Mucosa of rectum (tissue), 2 donors: Measurements from ENCODE around the gene CLASRP.

Source experiments
- H3K27ac ChIP-seq, 2 donors: one replicate each; pipeline ENCODE4 v1.7.0; 2013; ENCODE audit warnings: inconsistent platforms in 2 of 2, low read depth in 2 of 2, low read length in 2 of 2
- H3K27me3 ChIP-seq, 2 donors: one replicate each; pipeline ENCODE4 v1.7.0; 2013; ENCODE audit warnings: low read length in 2 of 2; ENCODE audit not compliant: control insufficient read depth in 2 of 2, insufficient read depth in 2 of 2
- H3K36me3 ChIP-seq, 2 donors: one replicate each; pipeline ENCODE4 v1.7.0; 2013; ENCODE audit warnings: low read length in 2 of 2; ENCODE audit not compliant: control insufficient read depth in 2 of 2, insufficient read depth in 2 of 2
- H3K4me1 ChIP-seq, 2 donors: one replicate each; pipeline ENCODE4 v1.7.0; 2013; ENCODE audit warnings: low read length in 2 of 2, mild to moderate bottlenecking in 1 of 2; ENCODE audit not compliant: control insufficient read depth in 2 of 2, insufficient read depth in 2 of 2
- H3K4me3 ChIP-seq, 2 donors: one replicate each; pipeline ENCODE4 v1.7.0; 2013; ENCODE audit warnings: low read length in 2 of 2
- H3K9ac ChIP-seq, 2 donors: one replicate each; pipeline ENCODE4 v1.7.0; 2013; ENCODE audit warnings: low read length in 2 of 2, low read depth in 1 of 2, mild to moderate bottlenecking in 1 of 2
- H3K9me3 ChIP-seq, 2 donors: one replicate each; pipeline ENCODE4 v1.7.0; 2013; ENCODE audit warnings: low read length in 2 of 2; ENCODE audit not compliant: control insufficient read depth in 2 of 2
- donor health status: healthy.
- donor health status: Normal muscosa, but diverticular disease.

Gene CLASRP

DNA sequence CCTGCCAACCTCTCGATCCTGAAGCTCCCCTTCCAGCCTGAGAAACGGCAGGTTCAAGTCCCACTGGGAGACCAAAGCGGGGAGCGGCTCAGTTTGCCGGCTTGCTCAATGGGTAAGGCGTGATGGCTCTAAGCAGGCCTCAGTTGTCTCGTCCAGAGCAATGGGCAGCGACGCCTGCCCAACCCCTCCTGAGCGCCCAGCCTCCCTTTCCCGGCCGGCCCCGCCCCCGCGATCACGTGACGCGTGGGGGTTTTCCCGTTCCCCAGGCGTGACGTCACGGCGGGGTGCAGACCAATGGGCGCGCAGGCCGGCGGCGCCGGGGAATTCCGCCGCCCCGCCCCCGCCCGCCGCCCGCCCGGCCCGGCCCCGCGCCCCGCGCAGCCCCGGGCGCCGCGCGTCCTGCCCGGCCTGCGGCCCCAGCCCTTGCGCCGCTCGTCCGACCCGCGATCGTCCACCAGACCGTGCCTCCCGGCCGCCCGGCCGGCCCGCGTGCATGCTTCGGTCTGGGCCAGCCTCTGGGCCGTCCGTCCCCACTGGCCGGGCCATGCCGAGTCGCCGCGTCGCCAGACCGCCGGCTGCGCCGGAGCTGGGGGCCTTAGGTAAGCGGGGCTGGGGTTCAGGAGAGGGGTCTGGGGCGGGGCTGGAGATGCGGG, 37.6 kb upstream of the CLASRP start, which contains the start of gene RELB:
Gene RELB, plus strand, starts transcription at position 378 of the 653 bp plus-strand sequence. Its CDS starts 116 bp downstream, at position 494.
- Histone ChIP-seq H3K4me1 (peaks cover 8 to 13% of the 10 kb centered on the region in 2 donors), H3K27ac (peak within 1 kb of the TSS; percentile 98 to 99), H3K4me3 (peak within 1 kb of the TSS; percentile 79 to 82), H3K9me3 (no peaks in the 10 kb centered on the region), H3K36me3 (peaks cover 0 to 8% of the 10 kb centered on the region in 2 donors), H3K9ac (peak within 1 kb of the TSS; percentile 63 to 76), H3K27me3 (no peaks in the 10 kb centered on the region)

DNA sequence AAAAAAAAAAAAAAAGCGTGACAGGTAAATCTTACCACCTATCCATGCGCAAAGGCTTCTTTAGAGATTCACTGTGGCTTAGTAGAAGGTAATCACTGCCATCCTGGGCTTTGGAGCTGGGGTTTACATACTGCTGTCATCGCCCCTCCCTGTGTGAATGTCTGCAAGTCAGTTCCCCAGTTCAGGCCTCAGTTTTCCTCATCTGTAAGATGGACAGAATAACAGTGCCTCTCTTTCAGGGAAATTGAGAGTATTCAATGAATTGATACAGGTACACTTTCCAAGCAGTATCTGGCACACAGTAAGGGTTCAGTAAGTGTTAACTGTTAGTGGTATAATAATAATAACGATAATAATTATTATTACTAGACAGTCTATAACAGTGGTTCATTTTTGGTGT, 35.4 kb upstream of the CLASRP start:
- no peak overlapping the region for H3K4me3 ChIP-seq
- no peak overlapping the region for H3K27ac ChIP-seq
- peaks cover 19 to 28% of the 10 kb centered on the region in 2 donors for H3K4me1 ChIP-seq
- H3K36me3 ChIP-seq, result peaks cover 0 to 16% of the 10 kb centered on the region in 2 donors
- H3K9me3 ChIP-seq, result no peaks in the 10 kb centered on the region
- no peaks in the 10 kb centered on the region for H3K27me3 ChIP-seq
- no peak overlapping the region for H3K9ac ChIP-seq

GRCh38 chr19:45005787-45006186, 33.1 kb upstream of the CLASRP start:
- no peaks in the 10 kb centered on the region for H3K9me3 ChIP-seq
- no peaks in the 10 kb centered on the region for H3K27me3 ChIP-seq
- peak overlapping the region in 1 of 2 donors; percentile 37 for H3K4me3 ChIP-seq
- peaks cover 22 to 32% of the 10 kb centered on the region in 2 donors for H3K4me1 ChIP-seq
- H3K36me3 ChIP-seq, result peaks cover 0 to 17% of the 10 kb centered on the region in 2 donors
- H3K9ac ChIP-seq, result peak overlapping the region; percentile 36 to 70
- H3K27ac ChIP-seq, result peak overlapping the region; percentile 93 to 96

- Histone ChIP-seq H3K36me3 (peaks cover 0 to 17% of the 10 kb centered on the region in 2 donors), H3K27me3 (no peaks in the 10 kb centered on the region), H3K4me3 (peak overlapping the region; percentile 51 to 63), H3K9me3 (no peaks in the 10 kb centered on the region), H3K9ac (peak overlapping the region; percentile 82 to 84), H3K4me1 (peaks cover 16 to 29% of the 10 kb centered on the region in 2 donors), H3K27ac (peak overlapping the region; percentile 91 to 96)
Observed at GRCh38 chr19:45008552-45008951, 30.3 kb upstream of the CLASRP start.

DNA sequence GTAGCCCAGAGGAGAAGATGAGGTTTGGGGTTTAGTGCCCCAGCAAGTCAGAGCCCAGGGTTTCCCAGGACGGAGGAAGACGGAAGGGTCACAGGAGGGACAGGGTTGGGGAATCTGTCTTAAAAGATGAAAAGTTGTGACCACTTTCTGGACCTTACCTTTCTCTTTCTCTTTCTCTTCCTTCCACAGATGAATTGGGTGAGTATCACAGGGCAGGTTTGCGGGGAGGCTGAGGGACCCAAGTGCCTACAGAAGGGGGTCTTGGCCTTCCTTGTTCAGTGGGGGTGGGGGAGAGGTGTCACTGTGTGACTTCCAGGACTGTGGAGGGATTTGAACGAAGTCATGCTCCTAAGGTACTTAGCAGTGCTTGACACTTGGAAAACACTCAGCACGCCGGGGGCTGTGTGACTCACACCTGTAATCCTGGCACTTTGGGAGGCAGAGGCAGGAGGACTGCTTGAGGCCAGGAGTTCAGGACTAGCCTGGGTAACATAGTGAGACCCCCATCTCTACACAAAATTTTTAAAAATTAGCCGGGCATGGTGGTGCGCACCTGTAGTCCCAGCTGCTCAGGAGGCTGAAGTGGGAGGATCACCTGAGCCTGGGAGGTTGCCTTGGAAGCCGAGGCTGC, 29.1 kb upstream of the CLASRP start:
- peaks cover 3 to 17% of the 10 kb centered on the region in 2 donors for H3K36me3 ChIP-seq
- H3K9ac ChIP-seq, result no peak overlapping the region
- H3K4me3 ChIP-seq, result no peak overlapping the region
- H3K27me3 ChIP-seq, result no peaks in the 10 kb centered on the region
- peaks cover 16 to 29% of the 10 kb centered on the region in 2 donors for H3K4me1 ChIP-seq
- no peak overlapping the region for H3K27ac ChIP-seq
- H3K9me3 ChIP-seq, result no peaks in the 10 kb centered on the region

GRCh38 chr19:45010306-45010705, 28.5 kb upstream of the CLASRP start:
- Histone ChIP-seq H3K36me3 (peaks cover 5 to 17% of the 10 kb centered on the region in 2 donors), H3K4me1 (peaks cover 16 to 29% of the 10 kb centered on the region in 2 donors), H3K9me3 (no peaks in the 10 kb centered on the region), H3K4me3 (no peak overlapping the region), H3K27me3 (no peaks in the 10 kb centered on the region), H3K27ac (no peak overlapping the region), H3K9ac (no peak overlapping the region)

- no peaks in the 10 kb centered on the region for H3K27me3 ChIP-seq
- H3K4me3 ChIP-seq, result no peak overlapping the region
- peaks cover 5 to 17% of the 10 kb centered on the region in 2 donors for H3K36me3 ChIP-seq
- H3K4me1 ChIP-seq, result peaks cover 10 to 14% of the 10 kb centered on the region in 2 donors
- no peak overlapping the region for H3K27ac ChIP-seq
- no peaks in the 10 kb centered on the region for H3K9me3 ChIP-seq
- H3K9ac ChIP-seq, result no peak overlapping the region
Observed at GRCh38 chr19:45011959-45012358, 26.9 kb upstream of the CLASRP start.

DNA sequence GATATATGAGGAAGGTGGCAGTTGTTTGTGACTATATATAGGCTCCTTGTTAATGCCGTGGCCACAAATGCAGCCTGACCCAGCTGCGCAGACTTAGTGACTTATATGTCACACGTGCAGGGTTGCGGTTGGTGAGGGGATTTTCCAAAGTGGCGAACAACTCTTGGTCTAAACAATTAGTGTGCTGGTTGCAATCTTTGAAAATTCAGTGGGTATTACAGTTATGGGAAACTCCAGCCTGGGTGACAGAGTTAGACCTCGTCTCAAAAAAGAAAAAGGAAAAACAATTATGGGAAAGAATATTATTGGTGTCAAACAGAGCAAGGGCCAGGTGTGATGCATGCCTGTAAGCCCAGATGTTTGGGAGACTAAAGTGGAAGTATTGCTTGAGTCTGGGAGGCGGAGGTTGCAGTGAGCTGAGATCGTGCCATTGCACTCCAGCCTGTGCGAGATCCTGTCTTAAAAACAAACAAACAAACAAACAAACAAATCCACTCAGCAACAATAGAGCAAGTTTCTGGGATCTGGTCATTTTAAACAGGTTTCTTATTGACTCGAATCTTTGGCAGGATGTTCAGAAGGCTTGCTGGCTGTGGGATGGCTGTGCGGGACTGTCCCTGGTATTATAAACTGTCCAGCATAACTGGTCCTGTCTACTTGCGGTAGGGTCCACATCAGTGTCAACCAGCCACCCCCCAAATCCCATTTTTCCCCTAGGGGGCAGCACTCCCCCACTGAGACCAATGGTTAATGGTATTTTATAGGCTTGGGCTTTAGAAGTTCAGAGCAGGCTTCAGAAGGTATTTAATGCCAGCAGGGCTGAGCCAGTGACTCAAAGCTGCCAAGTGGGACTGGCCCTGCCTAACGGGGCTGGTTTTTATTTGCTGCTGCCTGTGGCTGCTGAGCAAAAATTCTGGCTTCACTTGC, 22.2 kb upstream of the CLASRP start:
- Histone ChIP-seq H3K4me1 (no peaks in the 10 kb centered on the region), H3K27me3 (no peaks in the 10 kb centered on the region), H3K9me3 (no peaks in the 10 kb centered on the region), H3K9ac (no peak overlapping the region), H3K36me3 (peaks cover 5 to 14% of the 10 kb centered on the region in 2 donors), H3K4me3 (peak overlapping the region in 1 of 2 donors; percentile 37), H3K27ac (peak overlapping the region; percentile 2 to 54)

DNA sequence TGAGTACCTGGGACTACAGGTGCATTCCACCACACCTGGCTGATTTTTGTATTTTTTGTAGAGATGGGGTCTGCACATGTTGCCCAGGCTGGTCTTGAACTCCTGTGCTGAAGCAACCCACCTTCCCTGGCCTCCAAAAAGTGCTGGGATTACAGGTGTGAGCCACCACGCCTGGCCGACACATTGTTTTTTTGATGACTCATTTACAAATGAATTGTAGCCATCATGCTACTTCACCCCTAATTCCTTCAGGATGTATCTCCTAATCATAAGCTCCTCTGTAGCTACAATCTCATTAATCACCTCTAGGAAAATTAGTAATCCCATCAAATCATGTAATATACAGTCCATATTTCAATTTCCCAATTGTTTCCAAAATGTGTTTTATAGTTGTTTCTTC, 19.7 kb upstream of the CLASRP start:
- Histone ChIP-seq H3K9ac (no peak overlapping the region), H3K27me3 (no peaks in the 10 kb centered on the region), H3K4me1 (no peaks in the 10 kb centered on the region), H3K27ac (no peak overlapping the region), H3K9me3 (no peaks in the 10 kb centered on the region), H3K36me3 (peaks cover 2 to 14% of the 10 kb centered on the region in 2 donors), H3K4me3 (no peak overlapping the region)
